CD4-positive, alpha-beta T cell treated with Interferon alpha-2 for 1 hour (primary cell): Measurements from ENCODE around the gene ELOVL2.

Experiments
- DNase-seq, 2 donors: peaks; one replicate each; pipeline ENCODE4 v3.0.0-alpha.2; 2020 to 2022

ELOVL2 gene

GRCh38 chr6:10976571-10976970 is 67.5 kb downstream of the ELOVL2 start:
- DNase-seq = no peak

GRCh38 chr6:10972196-10972595 is 71.9 kb downstream of the ELOVL2 start:
- no peak for DNase-seq

DNA sequence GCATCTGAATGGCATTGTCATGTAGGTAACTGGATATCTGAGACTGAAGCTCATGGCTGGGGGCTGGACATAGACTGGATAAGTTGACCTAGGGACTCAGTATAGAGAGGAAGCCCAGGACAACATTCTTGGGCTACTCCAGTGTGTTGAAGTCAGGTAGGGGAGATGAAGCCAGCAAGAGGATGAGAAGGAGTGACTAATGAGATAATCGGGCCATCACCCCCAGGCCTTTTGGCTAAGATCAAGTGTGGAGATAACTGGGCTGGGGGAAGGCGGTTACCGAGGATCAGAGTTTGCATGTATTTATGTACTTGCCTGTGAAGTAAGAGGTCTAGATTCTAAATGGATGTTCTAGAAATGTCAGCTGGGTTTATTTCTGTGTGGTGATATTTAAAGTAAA is 73.4 kb downstream of the ELOVL2 start:
- DNase-seq = no peak

- no peak for DNase-seq
Measured at GRCh38 chr6:10968776-10969175, 75.3 kb downstream of the ELOVL2 start.

DNA sequence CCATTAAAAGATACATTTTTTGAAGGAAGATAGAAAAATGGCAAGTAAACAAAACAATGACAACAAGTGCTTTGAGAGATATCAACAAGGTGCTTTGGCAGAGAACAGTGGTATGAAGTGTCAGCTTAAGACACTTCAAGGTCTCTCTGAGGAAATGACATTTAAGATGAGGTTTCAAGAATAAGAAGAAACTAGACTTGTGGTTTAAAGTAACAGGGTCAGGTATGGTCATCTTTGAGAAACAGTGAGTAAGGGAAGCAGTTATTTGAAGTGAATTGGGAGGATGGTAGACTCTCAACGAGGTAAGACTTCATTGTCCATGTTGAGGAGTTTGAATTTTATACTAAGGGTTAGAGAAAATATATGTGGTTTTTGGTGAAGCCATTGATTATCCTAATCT is 79.4 kb downstream of the ELOVL2 start:
- DNase-seq = no peak

DNA sequence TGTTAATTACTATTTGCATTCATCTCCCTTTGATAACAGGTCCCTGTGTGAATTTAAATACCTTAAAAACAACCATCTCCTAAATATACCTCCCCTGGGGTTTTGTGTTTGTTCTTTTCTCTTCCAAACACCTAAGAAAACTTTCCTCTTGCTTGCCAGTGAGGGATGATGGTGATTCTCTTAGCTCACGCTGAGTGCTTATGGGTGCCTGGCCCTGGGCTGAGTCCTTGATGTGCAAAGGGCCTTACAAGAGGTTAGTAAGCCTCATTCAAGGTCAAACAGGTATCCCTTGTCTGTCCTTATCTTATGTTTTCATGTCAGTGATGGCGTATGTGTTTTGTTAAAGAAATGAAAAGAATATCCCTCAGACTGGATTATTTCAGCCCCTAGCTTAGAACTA is 81.0 kb downstream of the ELOVL2 start:
- DNase-seq = no peak

GRCh38 chr6:10962673-10963072 is 81.4 kb downstream of the ELOVL2 start:
- no peak for DNase-seq

- DNase-seq = no peak
Measured at GRCh38 chr6:10961837-10962236, 82.3 kb downstream of the ELOVL2 start.

GRCh38 chr6:10960171-10960570 is 83.9 kb downstream of the ELOVL2 start:
- no peak for DNase-seq

GRCh38 chr6:10957414-10957886 is 86.7 kb downstream of the ELOVL2 start:
- no peak for DNase-seq

DNA sequence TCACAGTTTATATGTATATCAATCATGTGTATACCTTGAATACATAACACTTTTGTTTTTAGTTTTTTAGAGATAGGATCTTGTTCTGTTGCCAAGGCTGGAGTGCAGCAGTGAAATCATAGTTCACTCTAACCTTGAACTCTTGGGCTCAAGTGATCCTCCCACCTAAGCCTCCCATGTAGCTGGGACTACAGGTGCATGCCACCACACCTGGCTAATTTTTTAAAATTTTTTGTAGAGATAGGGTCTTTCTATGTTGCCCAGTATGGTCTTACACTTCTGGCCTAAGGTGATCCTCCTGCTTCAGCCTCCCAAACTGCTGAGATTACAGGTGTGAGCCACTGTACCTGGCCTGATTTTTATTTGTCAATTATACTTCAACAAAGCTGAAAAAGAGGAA is 87.3 kb downstream of the ELOVL2 start:
- DNase-seq = no peak

- peak; percentile 49 to 53 for DNase-seq
Measured at GRCh38 chr6:10954590-10955010, 89.5 kb downstream of the ELOVL2 start.

- no peak for DNase-seq
Measured at GRCh38 chr6:10951675-10952282, 92.3 kb downstream of the ELOVL2 start.

- DNase-seq = no peak
Measured at GRCh38 chr6:10949579-10950490, 94.3 kb downstream of the ELOVL2 start.

- DNase-seq = no peak
Measured at GRCh38 chr6:10947966-10948365, 96.1 kb downstream of the ELOVL2 start.

DNA sequence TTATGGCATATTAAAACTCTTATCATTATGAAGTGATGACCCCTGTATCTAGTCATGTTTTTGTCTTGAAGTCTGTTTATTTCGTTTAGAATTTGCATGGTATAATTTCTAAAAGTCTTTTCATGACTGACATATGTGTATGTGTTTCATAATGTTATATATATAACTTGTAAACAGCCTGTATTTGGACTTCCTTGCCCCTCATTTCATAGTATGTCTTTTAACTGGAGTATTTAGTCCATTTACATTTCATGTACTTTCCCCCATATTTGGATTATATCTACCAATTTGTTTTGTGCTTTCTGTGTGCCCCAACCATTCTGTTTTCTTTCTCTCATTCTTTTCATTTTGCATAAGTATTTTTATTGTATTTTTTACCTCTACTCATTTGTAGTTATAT is 98.3 kb downstream of the ELOVL2 start:
- no peak for DNase-seq

DNA sequence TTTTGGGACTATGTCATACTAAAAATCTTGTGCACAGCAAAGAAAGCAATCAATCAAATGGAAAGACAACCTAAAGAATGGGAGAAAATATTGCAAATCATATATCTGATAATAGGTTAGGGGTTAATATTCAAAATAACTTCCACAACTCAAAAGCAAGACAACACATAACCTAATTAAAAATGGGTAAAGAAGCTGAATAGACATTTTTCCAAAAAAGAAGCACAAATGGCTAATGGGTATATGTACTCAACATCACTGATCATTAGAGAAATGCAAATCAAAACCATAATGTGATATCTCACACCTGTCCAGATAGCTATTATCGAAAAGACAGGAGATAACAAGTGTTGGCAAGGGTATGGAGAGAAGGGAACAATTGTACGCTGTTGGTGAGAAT is 104.3 kb downstream of the ELOVL2 start:
- no peak for DNase-seq

GRCh38 chr6:10933126-10933525 is 111.0 kb downstream of the ELOVL2 start:
- DNase-seq = no peak
